Prostate gland (tissue), 2 donors: Measurements from ENCODE around the gene IFI44. TPM values are rescaled to one million over a fixed set of nuclear protein-coding genes. Genes with fewer than 3 reads are reported as not detected.

Source experiments
- DNase-seq: peaks from one replicate; pipeline ENCODE4 v3.0.0-alpha.2; 2019; ENCODE audit warnings: low spot score
- H3K27ac ChIP-seq, 2 donors: fragments of 200-600 bp; sonication (generic); 2 replicates each; pipeline ENCODE4 v1.5.1; 2017 to 2019
- H3K27me3 ChIP-seq: fragments of 200-600 bp; sonication (generic); replicated peaks from 2 replicates; pipeline ENCODE4 v1.5.1; 2019; ENCODE audit not compliant: insufficient read depth
- H3K36me3 ChIP-seq, 2 donors: fragments of 200-600 bp; sonication (generic); 1 replicate in 1 of 2; 2 replicates in 1 of 2; pipeline versions ENCODE4 v1.5.1 to v1.8.1; 2017 to 2019
- H3K4me1 ChIP-seq: fragments of 200-600 bp; sonication (generic); replicated peaks from 2 replicates; pipeline ENCODE4 v1.5.1; 2019
- H3K4me3 ChIP-seq, 2 donors: fragments of 200-600 bp; sonication (generic); 2 replicates each; pipeline ENCODE4 v1.5.1; 2017 to 2019
- H3K9me3 ChIP-seq: fragments of 200-600 bp; sonication (generic); 2 replicates; pipeline ENCODE4 v1.5.1; 2017
- CTCF ChIP-seq, 4 experiments: fragments of 200-600 bp in 2 of 4; fragments of 450-650 bp in 2 of 4; sonication (generic) in 2 of 4; IDR thresholded peaks; 1 replicate in 3 of 4; 2 replicates in 1 of 4; pipeline ENCODE4 v1.5.1; 2016 to 2019; ENCODE audit warnings: antibody characterized with exemption in 4 of 4, mild to moderate bottlenecking in 2 of 4, moderate library complexity in 2 of 4
- POLR2A ChIP-seq: fragments of 450-650 bp; IDR thresholded peaks from one replicate; pipeline ENCODE4 v1.6.1; 2016; ENCODE audit warnings: antibody characterized with exemption, mild to moderate bottlenecking
- POLR2AphosphoS5 ChIP-seq: sonication (generic); formaldehyde crosslinking; IDR thresholded peaks from one replicate; pipeline ENCODE4 v1.6.1; 2017; ENCODE audit warnings: antibody characterized with exemption
- WGBS: methylation state at CpG from one replicate; pipeline ENCODE4 v1.1.5; 2018; 5-methylcytosine and 5-hydroxymethylcytosine counted together
- intact Hi-C: fragments of 100-400 bp; cut with DNase I; formaldehyde crosslinking; loops from one replicate; pipeline ENCODE4 v1.14.2; 2022
- total RNA-seq, 2 donors: library from RNA; depleted of rRNA; stranded (reverse); fragments of >200 nt; gene quantifications; one replicate each; pipeline ENCODE4 v1.1.0, GENCODE V29; 2016

The IFI44 gene, protein sequence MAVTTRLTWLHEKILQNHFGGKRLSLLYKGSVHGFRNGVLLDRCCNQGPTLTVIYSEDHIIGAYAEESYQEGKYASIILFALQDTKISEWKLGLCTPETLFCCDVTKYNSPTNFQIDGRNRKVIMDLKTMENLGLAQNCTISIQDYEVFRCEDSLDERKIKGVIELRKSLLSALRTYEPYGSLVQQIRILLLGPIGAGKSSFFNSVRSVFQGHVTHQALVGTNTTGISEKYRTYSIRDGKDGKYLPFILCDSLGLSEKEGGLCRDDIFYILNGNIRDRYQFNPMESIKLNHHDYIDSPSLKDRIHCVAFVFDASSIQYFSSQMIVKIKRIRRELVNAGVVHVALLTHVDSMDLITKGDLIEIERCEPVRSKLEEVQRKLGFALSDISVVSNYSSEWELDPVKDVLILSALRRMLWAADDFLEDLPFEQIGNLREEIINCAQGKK
- total RNA-seq: 10 to 100 TPM in 1 of 2 donors, 1 to 10 TPM in 1; 5.3 to 23.9 TPM

DNA sequence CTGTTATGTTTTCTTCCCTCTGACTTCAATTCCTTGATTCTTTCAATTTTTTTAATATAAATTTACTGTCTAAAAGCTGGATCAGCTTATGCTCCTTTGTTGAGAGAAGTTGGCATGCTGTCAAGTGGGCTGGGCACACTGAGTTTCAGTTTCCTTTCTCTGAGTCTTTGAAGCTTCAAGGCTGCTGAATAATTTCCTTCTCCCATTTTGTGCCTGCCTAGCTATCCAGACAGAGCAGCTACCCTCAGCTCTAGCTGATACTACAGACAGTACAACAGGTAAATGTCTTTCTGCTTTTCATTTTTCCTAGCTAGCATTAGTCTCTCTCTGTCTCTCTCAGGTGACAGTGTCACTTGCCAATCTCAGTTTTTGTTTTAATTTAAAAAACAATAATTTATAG, at the start of gene IFI44:
Gene IFI44 (plus strand): TSS at position 204 of the 400 bp plus-strand sequence. CDS start 365 bp downstream, outside the sequence.
- intact Hi-C loops: no loop called here
- H3K9me3 ChIP-seq: no peaks in the 10 kb centered on the region
- H3K27ac ChIP-seq: peak within 1 kb of the TSS in 1 of 2 donors; percentile 50
- peak within 1 kb of the TSS; percentile 9 to 16 for H3K4me3 ChIP-seq
- no peaks in the 10 kb centered on the region for H3K4me1 ChIP-seq
- peak; percentile 73 for TF ChIP-seq POLR2AphosphoS5
- no peak for TF ChIP-seq CTCF (IDR thresholded peaks at IDR 0.05)
- TF ChIP-seq POLR2A: no peak
- no peaks in the 10 kb centered on the region for H3K27me3 ChIP-seq
- no peaks in the 10 kb centered on the region for H3K36me3 ChIP-seq
- peak; percentile 82 for DNase-seq

- no peak overlapping the region for H3K27ac ChIP-seq
- no peaks in the 10 kb centered on the region for H3K36me3 ChIP-seq
- no peak for TF ChIP-seq CTCF (IDR thresholded peaks at IDR 0.05)
- no peak for TF ChIP-seq POLR2AphosphoS5
- TF ChIP-seq POLR2A: no peak
- no peak for DNase-seq
- intact Hi-C loops: no loop called here
- H3K4me3 ChIP-seq: no peak overlapping the region
- H3K4me1 ChIP-seq: no peaks in the 10 kb centered on the region
- 50% methylated on average over 1 of the region's 1 CpG for WGBS
- H3K27me3 ChIP-seq: no peaks in the 10 kb centered on the region
- no peaks in the 10 kb centered on the region for H3K9me3 ChIP-seq
Observed at GRCh38 chr1:78601068-78601467, 48.6 kb upstream of the IFI44 start.

DNA sequence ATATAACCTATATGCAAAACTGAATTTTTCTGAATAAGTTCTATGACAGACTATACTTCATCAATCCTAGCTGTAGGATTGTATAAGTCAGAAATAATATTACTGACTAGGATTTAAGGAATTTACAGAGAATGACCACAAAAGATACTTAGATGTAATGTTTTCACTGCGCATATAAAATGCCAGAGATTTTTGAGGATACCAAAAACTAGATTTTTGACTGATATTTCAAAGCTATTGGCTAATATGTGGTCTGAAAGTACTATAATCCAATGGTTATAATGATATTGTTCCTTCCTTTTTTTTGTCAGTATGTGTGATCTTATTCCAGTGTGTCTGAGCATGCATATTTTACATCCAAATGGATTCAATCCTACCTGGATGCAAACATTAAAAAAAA, 46.4 kb upstream of the IFI44 start:
- Histone ChIP-seq H3K9me3 (no peaks in the 10 kb centered on the region), H3K4me1 (no peaks in the 10 kb centered on the region), H3K27ac (no peak overlapping the region), H3K27me3 (no peaks in the 10 kb centered on the region), H3K4me3 (no peak overlapping the region), H3K36me3 (no peaks in the 10 kb centered on the region)
- 94% methylated on average over 1 of the region's 1 CpG for WGBS
- no peak for DNase-seq
- intact Hi-C loops: no loop called here
- TF ChIP-seq POLR2AphosphoS5 (no peak), POLR2A (no peak), CTCF (IDR thresholded peaks at IDR 0.05) (no peak)

DNA sequence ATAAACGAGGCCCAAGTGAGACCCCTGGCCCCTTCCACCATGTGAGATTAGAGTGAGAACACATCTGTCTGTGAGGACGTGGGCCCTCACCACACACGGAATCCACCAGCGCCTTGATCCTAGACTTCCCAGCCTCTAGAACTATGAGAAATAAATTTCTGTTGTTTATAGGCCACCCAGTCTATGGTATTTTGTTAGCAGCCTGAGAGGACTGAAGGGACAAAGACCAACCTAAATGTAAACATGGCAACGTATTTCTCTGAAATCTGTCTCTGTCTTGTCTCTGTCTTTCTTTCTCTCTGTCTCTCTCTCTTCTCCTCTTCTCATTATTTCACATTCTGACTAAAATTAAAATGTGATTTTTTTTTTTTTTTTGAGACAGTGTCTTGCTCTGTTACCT, 45.0 kb upstream of the IFI44 start:
- H3K4me1 ChIP-seq: no peaks in the 10 kb centered on the region
- no peaks in the 10 kb centered on the region for H3K27me3 ChIP-seq
- intact Hi-C loops: loop anchor here (5.0 kb wide), 1 partner anchor 462 kb away; no protein-coding TSS in a partner anchor
- no peaks in the 10 kb centered on the region for H3K9me3 ChIP-seq
- TF ChIP-seq POLR2AphosphoS5: no peak
- TF ChIP-seq CTCF (IDR thresholded peaks at IDR 0.05): no peak
- TF ChIP-seq POLR2A: no peak
- no peaks in the 10 kb centered on the region for H3K36me3 ChIP-seq
- 84% methylated on average over 5 of the region's 5 CpGs for WGBS
- no peak for DNase-seq
- H3K4me3 ChIP-seq: no peak overlapping the region
- no peak overlapping the region for H3K27ac ChIP-seq

GRCh38 chr1:78606274-78606673, 43.4 kb upstream of the IFI44 start:
- Histone ChIP-seq H3K9me3 (no peaks in the 10 kb centered on the region), H3K27me3 (no peaks in the 10 kb centered on the region), H3K4me1 (no peaks in the 10 kb centered on the region), H3K36me3 (no peaks in the 10 kb centered on the region), H3K27ac (no peak overlapping the region), H3K4me3 (no peak overlapping the region)
- no peak for DNase-seq
- TF ChIP-seq POLR2A (no peak), CTCF (IDR thresholded peaks at IDR 0.05) (no peak), POLR2AphosphoS5 (no peak)
- WGBS: 78% methylated on average over 2 of the region's 2 CpGs
- intact Hi-C loops: loop anchor here (5.0 kb wide), 1 partner anchor 464 kb away; no protein-coding TSS in a partner anchor
